ENCODE data around the gene CD244.

DNA sequence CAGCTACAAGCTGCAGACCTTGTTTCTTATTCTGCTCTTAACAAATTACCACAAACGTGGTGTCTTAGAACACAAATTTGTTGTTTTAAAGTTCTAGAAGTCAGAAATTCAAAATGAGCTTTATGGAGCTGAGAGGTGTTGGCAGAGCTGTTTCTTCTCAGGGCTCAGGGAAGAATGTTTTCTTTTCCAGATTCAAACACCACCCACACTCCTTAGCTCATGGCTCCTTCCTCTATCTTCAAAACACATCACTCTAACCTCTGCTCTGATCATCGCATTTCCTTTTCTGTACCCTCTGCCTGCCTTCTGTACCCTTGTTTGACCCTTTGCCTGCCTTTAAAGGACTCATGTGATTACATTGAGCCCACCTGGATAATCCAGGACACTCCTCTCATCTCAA lies 49.2 kb upstream of the CD244 start:
- TF ChIP-seq EZH2phosphoT487 (IDR thresholded peaks at IDR 0.05; ENCODE audit: low read depth, severe bottlenecking, unreplicated experiment): no peak
- TF ChIP-seq, protein P1, sequence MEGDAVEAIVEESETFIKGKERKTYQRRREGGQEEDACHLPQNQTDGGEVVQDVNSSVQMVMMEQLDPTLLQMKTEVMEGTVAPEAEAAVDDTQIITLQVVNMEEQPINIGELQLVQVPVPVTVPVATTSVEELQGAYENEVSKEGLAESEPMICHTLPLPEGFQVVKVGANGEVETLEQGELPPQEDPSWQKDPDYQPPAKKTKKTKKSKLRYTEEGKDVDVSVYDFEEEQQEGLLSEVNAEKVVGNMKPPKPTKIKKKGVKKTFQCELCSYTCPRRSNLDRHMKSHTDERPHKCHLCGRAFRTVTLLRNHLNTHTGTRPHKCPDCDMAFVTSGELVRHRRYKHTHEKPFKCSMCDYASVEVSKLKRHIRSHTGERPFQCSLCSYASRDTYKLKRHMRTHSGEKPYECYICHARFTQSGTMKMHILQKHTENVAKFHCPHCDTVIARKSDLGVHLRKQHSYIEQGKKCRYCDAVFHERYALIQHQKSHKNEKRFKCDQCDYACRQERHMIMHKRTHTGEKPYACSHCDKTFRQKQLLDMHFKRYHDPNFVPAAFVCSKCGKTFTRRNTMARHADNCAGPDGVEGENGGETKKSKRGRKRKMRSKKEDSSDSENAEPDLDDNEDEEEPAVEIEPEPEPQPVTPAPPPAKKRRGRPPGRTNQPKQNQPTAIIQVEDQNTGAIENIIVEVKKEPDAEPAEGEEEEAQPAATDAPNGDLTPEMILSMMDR (IDR thresholded peaks at IDR 0.05; ENCODE audit: poor library complexity): no peak
- TF ChIP-seq EZH2 (IDR thresholded peaks at IDR 0.05; ENCODE audit: borderline replicate concordance): no peak

All from hepatocyte (in vitro differentiated cells).